Activated CD4-positive, alpha-beta T cell treated with anti-CD3 and anti-CD28 coated beads for 36 hours (primary cell): Measurements from ENCODE around the gene DNAH10. TPM values are rescaled to one million over a fixed set of nuclear protein-coding genes. Genes with fewer than 3 reads are reported as not detected.

Experiments
- ATAC-seq: fragments of 200-7000 bp; cut with Tn5 transposase; one replicate; pipeline ENCODE4 v1.10.0; 2021; ENCODE audit warnings: mild to moderate bottlenecking, moderate library complexity
- CTCF ChIA-PET: fragments of 350-600 bp; sonication (Branson Sonifier 250); formaldehyde crosslinking; loops from one replicate; lab custom pipeline; 2021; ENCODE audit warnings: antibody characterized with exemption; lab: Charles Lee
- POLR2A ChIA-PET: fragments of 350-600 bp; sonication (Branson Sonifier 250); formaldehyde crosslinking; loops from one replicate; lab custom pipeline; 2021; ENCODE audit warnings: antibody characterized with exemption, inconsistent platforms; lab: Charles Lee
- DNase-seq: peaks from one replicate; pipeline ENCODE4 v3.0.0-alpha.2; 2020
- H3K27ac Mint-ChIP-seq: one replicate; pipeline ENCODE4 v1.8.0; 2021; ENCODE audit warnings: mixed read lengths
- H3K27me3 Mint-ChIP-seq: one replicate; pipeline ENCODE4 v1.8.0; 2021; ENCODE audit warnings: mixed read lengths
- H3K36me3 Mint-ChIP-seq: one replicate; pipeline ENCODE4 v1.8.0; 2021; ENCODE audit warnings: low read depth, mixed read lengths
- H3K4me1 Mint-ChIP-seq: one replicate; pipeline ENCODE4 v1.8.0; 2021; ENCODE audit warnings: mixed read lengths
- H3K4me3 Mint-ChIP-seq: one replicate; pipeline ENCODE4 v1.8.0; 2021; ENCODE audit warnings: mild to moderate bottlenecking, moderate library complexity, mixed read lengths
- H3K9me3 Mint-ChIP-seq: one replicate; pipeline ENCODE4 v1.8.0; 2021; ENCODE audit warnings: low read depth, mixed read lengths
- intact Hi-C, 2 experiments: fragments of 100-400 bp; cut with DNase I in 1 of 2; cut with micrococcal nuclease in 1 of 2; formaldehyde crosslinking; loops; one replicate each; pipeline versions ENCODE4 v1.14.2 to v1.15.1; 2022 to 2024; cut with DNase I, micrococcal nuclease
- total RNA-seq, 2 experiments: library from RNA; stranded (reverse); gene quantifications; one replicate each; pipeline ENCODE4 v1.2.3, GENCODE V29; 2021

The DNAH10 gene
- total RNA-seq, 2 experiments from 2014 or later, result 0.16 to 0.37 TPM

GRCh38 chr12:123747309-123747708 lies 14.8 kb upstream of the DNAH10 start:
- intact Hi-C loops, result no loop called here
- H3K27me3 Mint-ChIP-seq, result no peaks in the 10 kb centered on the region
- DNase-seq, result no peak
- H3K4me3 Mint-ChIP-seq, result no peak overlapping the region
- no peak for ATAC-seq
- POLR2A ChIA-PET, result no interaction called here
- H3K9me3 Mint-ChIP-seq, result no peaks in the 10 kb centered on the region
- CTCF ChIA-PET, result interaction anchor here (0.6 kb wide), 1 partner anchor 79 kb away, joined by 4 read pairs; no protein-coding TSS in a partner anchor
- peak overlapping the region; percentile 7 for H3K27ac Mint-ChIP-seq
- peaks cover 21% of the 10 kb centered on the region for H3K4me1 Mint-ChIP-seq
- peaks cover 71% of the 10 kb centered on the region for H3K36me3 Mint-ChIP-seq

DNA sequence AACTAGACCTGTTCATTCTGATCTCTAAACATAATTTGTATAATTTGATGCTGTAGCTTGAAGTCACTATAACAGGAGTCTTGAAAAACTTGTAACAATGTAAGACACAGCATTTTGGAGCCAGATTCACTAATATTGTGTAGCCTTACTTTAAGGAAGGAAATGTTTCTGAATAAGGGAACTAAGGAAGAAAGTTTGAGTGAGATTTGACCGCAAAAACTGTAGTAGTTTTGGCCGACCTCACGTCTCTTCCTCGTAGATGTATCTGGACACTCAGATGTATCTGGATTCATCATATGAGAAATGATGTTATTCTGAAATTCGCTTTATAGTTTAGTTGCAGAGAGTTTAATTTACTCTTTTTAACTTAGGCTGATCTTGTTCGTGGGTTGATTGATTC lies 13.9 kb upstream of the DNAH10 start:
- no peaks in the 10 kb centered on the region for H3K27me3 Mint-ChIP-seq
- no peak overlapping the region for H3K4me3 Mint-ChIP-seq
- POLR2A ChIA-PET, result no interaction called here
- intact Hi-C loops, result no loop called here
- ATAC-seq (no peak), DNase-seq (no peak)
- peaks cover 14% of the 10 kb centered on the region for H3K4me1 Mint-ChIP-seq
- no peak overlapping the region for H3K27ac Mint-ChIP-seq
- CTCF ChIA-PET, result no interaction called here
- no peaks in the 10 kb centered on the region for H3K9me3 Mint-ChIP-seq
- peaks cover 68% of the 10 kb centered on the region for H3K36me3 Mint-ChIP-seq

DNA sequence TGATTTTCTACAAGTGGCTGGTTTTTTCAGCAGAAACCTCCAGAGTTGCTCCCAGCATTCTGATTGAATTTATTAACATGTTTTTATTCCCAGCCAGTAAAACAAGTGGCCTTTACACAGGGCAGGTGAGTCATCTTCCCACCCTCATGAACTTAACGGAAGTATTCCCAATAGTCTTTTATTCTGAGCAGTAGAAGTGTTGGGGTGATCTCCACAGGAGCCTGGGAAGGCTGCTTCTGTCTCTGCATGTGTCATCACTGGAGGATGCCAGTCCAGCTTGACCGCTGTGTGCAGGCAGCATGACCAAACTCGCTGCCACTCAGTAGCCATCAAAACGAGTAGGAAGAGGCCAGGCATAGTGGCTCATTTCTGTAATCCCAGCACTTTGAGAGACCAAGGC lies 13.4 kb upstream of the DNAH10 start:
- Mint-ChIP-seq H3K27ac (no peak overlapping the region), H3K36me3 (peaks cover 68% of the 10 kb centered on the region), H3K9me3 (no peaks in the 10 kb centered on the region), H3K27me3 (no peaks in the 10 kb centered on the region), H3K4me1 (peaks cover 13% of the 10 kb centered on the region), H3K4me3 (no peak overlapping the region)
- ATAC-seq (no peak), DNase-seq (no peak)
- intact Hi-C loops, result no loop called here
- CTCF ChIA-PET, result no interaction called here
- POLR2A ChIA-PET, result no interaction called here

DNA sequence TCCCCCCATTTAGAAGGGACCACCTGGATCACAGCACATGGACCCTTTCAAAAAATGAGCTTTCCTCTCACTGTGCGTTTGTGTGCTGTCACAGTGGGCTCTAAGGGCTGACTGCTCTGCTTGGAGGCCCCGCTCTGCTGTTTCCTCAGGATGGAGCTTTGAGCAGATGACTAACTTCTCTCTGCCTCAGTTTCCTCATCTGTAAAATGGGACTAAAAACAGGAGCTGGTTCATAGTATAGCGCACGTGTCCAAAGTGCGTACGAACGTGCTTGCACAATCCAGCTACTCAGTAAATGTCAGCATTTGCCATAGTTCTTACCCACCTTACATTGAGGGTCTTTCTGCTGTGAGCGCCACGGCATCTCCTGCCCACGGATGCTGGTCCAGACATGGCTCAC lies 12.7 kb upstream of the DNAH10 start:
- intact Hi-C loops, result no loop called here
- H3K4me1 Mint-ChIP-seq, result peaks cover 13% of the 10 kb centered on the region

GRCh38 chr12:123750159-123750656 lies 11.9 kb upstream of the DNAH10 start:
- Mint-ChIP-seq H3K4me3 (no peak overlapping the region), H3K27me3 (no peaks in the 10 kb centered on the region), H3K36me3 (peaks cover 67% of the 10 kb centered on the region), H3K4me1 (peaks cover 13% of the 10 kb centered on the region), H3K9me3 (no peaks in the 10 kb centered on the region), H3K27ac (no peak overlapping the region)
- ChIA-PET CTCF (interaction anchor here (0.6 to 1.5 kb wide), 3 partner anchors 8 to 33 kb away, joined by 3 read pairs; no protein-coding TSS in a partner anchor), POLR2A (interaction anchor here (0.6 kb wide), 1 partner anchor 13 kb away, joined by 3 read pairs; no protein-coding TSS in a partner anchor)
- DNase-seq (no peak), ATAC-seq (no peak)
- intact Hi-C loops, result no loop called here

More for the DNA sequence above, 12.7 kb upstream of the DNAH10 start:
- peaks cover 68% of the 10 kb centered on the region for H3K36me3 Mint-ChIP-seq
- ChIA-PET CTCF (interaction anchor here (0.6 to 1.5 kb wide), 2 partner anchors 7 to 34 kb away, joined by 3 read pairs; no protein-coding TSS in a partner anchor), POLR2A (no interaction called here)
- no peak overlapping the region for H3K27ac Mint-ChIP-seq
- H3K4me3 Mint-ChIP-seq, result no peak overlapping the region
- ATAC-seq (no peak), DNase-seq (no peak)
- H3K9me3 Mint-ChIP-seq, result no peaks in the 10 kb centered on the region
- no peaks in the 10 kb centered on the region for H3K27me3 Mint-ChIP-seq

DNA sequence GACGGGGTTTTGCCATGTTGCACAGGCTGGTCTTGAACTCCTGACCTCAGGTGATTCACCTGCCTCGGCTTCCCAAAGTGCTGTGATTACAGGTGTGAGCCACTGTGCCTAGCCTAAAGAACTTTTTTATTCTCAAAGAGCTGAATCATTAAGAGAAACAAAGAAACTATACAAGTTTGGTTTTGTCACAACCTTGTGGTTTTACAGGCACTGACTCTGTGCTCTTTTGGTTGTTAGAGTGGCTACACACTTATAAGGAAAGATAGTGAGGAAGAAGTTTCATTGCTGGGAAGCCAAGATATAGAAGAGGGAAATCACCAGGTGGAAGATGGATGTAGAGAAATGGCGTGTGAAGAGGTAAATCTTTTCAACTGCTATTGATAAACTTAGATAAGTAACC lies 10.1 kb upstream of the DNAH10 start:
- no peak overlapping the region for H3K4me3 Mint-ChIP-seq
- DNase-seq (no peak), ATAC-seq (peak; percentile 42)
- H3K36me3 Mint-ChIP-seq, result peaks cover 61% of the 10 kb centered on the region
- no peaks in the 10 kb centered on the region for H3K9me3 Mint-ChIP-seq
- POLR2A ChIA-PET, result no interaction called here
- intact Hi-C loops, result no loop called here
- CTCF ChIA-PET, result interaction anchor here (0.5 to 0.7 kb wide), 2 partner anchors 40 to 98 kb away, joined by 3 to 4 read pairs; no protein-coding TSS in a partner anchor
- H3K4me1 Mint-ChIP-seq, result peaks cover 10% of the 10 kb centered on the region
- peak overlapping the region; percentile 65 for H3K27ac Mint-ChIP-seq
- H3K27me3 Mint-ChIP-seq, result no peaks in the 10 kb centered on the region

- intact Hi-C loops, result no loop called here
- H3K4me3 Mint-ChIP-seq, result no peak overlapping the region
These were observed 7.9 kb upstream of the DNAH10 start for GRCh38 chr12:123754041-123754772.

GRCh38 chr12:123757561-123757960 lies 4.5 kb upstream of the DNAH10 start:
- CTCF ChIA-PET, result no interaction called here
- Mint-ChIP-seq H3K4me3 (no peak overlapping the region), H3K4me1 (peaks cover 6% of the 10 kb centered on the region), H3K27me3 (no peaks in the 10 kb centered on the region), H3K9me3 (no peaks in the 10 kb centered on the region), H3K36me3 (peaks cover 29% of the 10 kb centered on the region), H3K27ac (no peak overlapping the region)
- no peak for ATAC-seq
- no peak for DNase-seq
- intact Hi-C loops, result no loop called here
- POLR2A ChIA-PET, result interaction anchor here (0.7 kb wide), 1 partner anchor 46 kb away, joined by 3 read pairs; the partner anchor contains the start of gene ATP6V0A2

More at GRCh38 chr12:123754041-123754772, 7.9 kb upstream of the DNAH10 start:
- DNase-seq (no peak), ATAC-seq (no peak)
- no peak overlapping the region for H3K27ac Mint-ChIP-seq
- H3K27me3 Mint-ChIP-seq, result no peaks in the 10 kb centered on the region
- H3K9me3 Mint-ChIP-seq, result no peaks in the 10 kb centered on the region
- peaks cover 49% of the 10 kb centered on the region for H3K36me3 Mint-ChIP-seq
- ChIA-PET POLR2A (no interaction called here), CTCF (interaction anchor here (1.2 kb wide), 1 partner anchor 133 kb away, joined by 3 read pairs; no protein-coding TSS in a partner anchor)
- H3K4me1 Mint-ChIP-seq, result peaks cover 3% of the 10 kb centered on the region

- POLR2A ChIA-PET, result no interaction called here
- ATAC-seq, result no peak
- CTCF ChIA-PET, result interaction anchor here (0.6 to 1.1 kb wide), 2 partner anchors 32 to 52 kb away, joined by 3 read pairs; no protein-coding TSS in a partner anchor
- Mint-ChIP-seq H3K27ac (no peak overlapping the region), H3K4me3 (no peak overlapping the region), H3K9me3 (no peaks in the 10 kb centered on the region), H3K36me3 (peaks cover 13% of the 10 kb centered on the region), H3K27me3 (no peaks in the 10 kb centered on the region), H3K4me1 (peaks cover 6% of the 10 kb centered on the region)
- intact Hi-C loops, result no loop called here
- no peak for DNase-seq
These were observed 1.7 kb upstream of the DNAH10 start for GRCh38 chr12:123760267-123760938.

DNA sequence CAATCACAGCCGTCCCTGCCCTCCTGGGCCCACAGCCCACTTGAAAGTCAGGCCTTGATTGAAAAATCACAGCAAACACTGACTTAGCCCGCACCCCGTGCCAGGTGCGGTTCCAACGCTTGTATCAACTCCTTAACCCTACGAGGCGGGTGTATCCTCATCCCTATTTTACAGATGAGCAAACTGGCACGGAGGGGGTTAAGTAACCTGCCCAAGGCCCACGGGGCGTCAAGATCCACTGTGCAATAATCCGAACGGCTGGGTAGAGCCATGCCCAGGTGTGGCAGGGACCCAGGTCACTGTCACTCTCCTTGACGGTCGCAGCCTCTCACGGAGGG lies 583 bp downstream of the DNAH10 start:
- ChIA-PET CTCF (no interaction called here), POLR2A (no interaction called here)
- intact Hi-C loops, result loop anchor here in 1 of 2 experiments (1.0 kb wide), 1 partner anchor 129 kb away; the partner anchor contains the start of genes EIF2B1 and GTF2H3
- Mint-ChIP-seq H3K4me1 (peaks cover 10% of the 10 kb centered on the region), H3K27ac (no peak overlapping the region), H3K36me3 (peaks cover 7% of the 10 kb centered on the region), H3K27me3 (peaks cover 3% of the 10 kb centered on the region), H3K4me3 (peak overlapping the region; percentile 66), H3K9me3 (no peaks in the 10 kb centered on the region)
- ATAC-seq, result no peak
- DNase-seq, result no peak

DNA sequence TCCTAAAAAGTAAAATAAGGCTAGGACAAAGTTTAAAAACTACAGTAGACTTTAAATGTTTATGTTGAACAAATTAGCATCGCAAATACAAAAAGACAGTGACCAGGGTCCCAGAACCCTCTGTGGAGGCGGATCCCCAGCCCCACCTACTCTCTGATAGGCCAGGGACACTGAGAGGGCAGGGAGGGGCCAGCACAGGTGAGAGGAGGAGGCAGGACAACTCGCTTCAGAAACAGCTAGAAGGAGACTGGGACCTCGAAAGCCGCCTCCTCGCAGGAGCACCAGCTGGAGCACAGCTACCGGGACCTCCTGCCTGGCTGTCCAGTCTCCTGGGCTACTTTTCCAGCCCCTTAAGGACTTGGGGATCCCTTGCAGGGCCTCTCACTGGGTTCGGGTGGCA lies 992 bp downstream of the DNAH10 start:
- DNase-seq (peak; percentile 18), ATAC-seq (no peak)
- Mint-ChIP-seq H3K4me3 (no peak overlapping the region), H3K27ac (no peak overlapping the region), H3K36me3 (peaks cover 7% of the 10 kb centered on the region), H3K9me3 (no peaks in the 10 kb centered on the region), H3K4me1 (peaks cover 14% of the 10 kb centered on the region), H3K27me3 (peaks cover 3% of the 10 kb centered on the region)
- ChIA-PET POLR2A (no interaction called here), CTCF (no interaction called here)
- intact Hi-C loops, result no loop called here
